NCI-H460 (cell line): Measurements from ENCODE around the gene KIFC3. TPM values are rescaled to one million over a fixed set of nuclear protein-coding genes. Genes with fewer than 3 reads are reported as not detected.

Experiments
- small RNA-seq, 2 experiments: library from RNA; depleted of rRNA; stranded (forward); fragments of <200 nt; gene quantifications; one replicate each; pipeline ENCODE3, GENCODE V24; 2014
- total RNA-seq: library from RNA; depleted of rRNA; stranded (reverse); fragments of >200 nt; shearing (Covaris generic); gene quantifications from 2 replicates; pipeline ENCODE4 v1.2.3, GENCODE V29; 2014; rRNA removed

Gene KIFC3
- total RNA-seq, 1 experiment from 2014 or later = 300 TPM

Small RNA genes within 50 kb of the gene (small RNA-seq; reads per million reads assigned to genes)
- 0.04 to 0.29 reads per million in 2 experiments for gene MIR6772
- gene RNU6-20P = 0 reads per million in 2 experiments

Other genes starting within 250 kb of the KIFC3 start
- gene ADGRG1, start 173.9 kb downstream of the KIFC3 start, total RNA-seq = 15.1 and 20.2 TPM in 2 replicates
- 8.8 and 9.8 TPM in 2 replicates for gene ADGRG3, start 134.2 kb downstream of the KIFC3 start, total RNA-seq
- not detected in 2 replicates for gene DRC7, start 107.7 kb downstream of the KIFC3 start, total RNA-seq
- gene KATNB1, start 66.7 kb downstream of the KIFC3 start, total RNA-seq = 64.7 and 67.2 TPM in 2 replicates
- not detected in 2 replicates for gene CNGB1, start 168.6 kb upstream of the KIFC3 start, total RNA-seq
- gene ZNF319, start 198.2 kb upstream of the KIFC3 start, total RNA-seq = 5.9 and 7.6 TPM in 2 replicates
- 14.2 and 17.5 TPM in 2 replicates for gene USB1, start 198.9 kb upstream of the KIFC3 start, total RNA-seq
- gene MMP15, start 223.3 kb upstream of the KIFC3 start, total RNA-seq = 4.0 and 4.8 TPM in 2 replicates